Measurements from ENCODE around the gene POU6F2. TPM values are rescaled to one million over a fixed set of nuclear protein-coding genes. Genes with fewer than 3 reads are reported as not detected.

The POU6F2 gene
- total and polyA plus RNA-seq, 2 experiments from 2014 or later = 7.2 to 7.3 TPM

DNA sequence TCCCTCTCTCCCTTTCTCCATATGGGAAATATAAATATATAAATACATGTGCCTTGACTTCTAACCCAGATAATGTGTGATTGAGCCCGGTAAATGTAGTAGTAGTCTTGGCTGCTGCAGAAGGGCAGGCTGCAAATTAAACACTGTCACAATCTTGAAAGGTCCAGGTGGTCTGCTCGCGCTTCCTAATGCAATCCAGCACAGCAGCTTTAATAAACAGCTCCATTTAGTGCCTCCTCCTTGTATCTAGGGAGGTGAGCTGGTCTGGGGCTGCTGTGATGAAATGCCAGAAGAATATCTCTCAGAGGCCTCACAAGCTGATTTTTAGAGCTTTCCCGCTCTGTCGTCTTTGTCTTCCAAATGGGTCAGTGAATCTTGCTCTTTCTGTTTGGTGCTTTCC lies 782 bp downstream of the POU6F2 start:
- Histone ChIP-seq H3K79me2 (replicated peaks; ENCODE audit: insufficient read depth) (no peaks in the 10 kb centered on the region), H3K27ac (ENCODE audit: low read depth) (no peak overlapping the region), H3K27me3 (ENCODE audit: insufficient read depth) (peaks cover 12% of the 10 kb centered on the region; the same call in 1 of the 2 replicates), H4K20me1 (replicated peaks; ENCODE audit: insufficient read depth) (no peaks in the 10 kb centered on the region), H2AFZ (peak overlapping the region; percentile 40; the same call in 1 of the 2 replicates), H3K4me1 (ENCODE audit: insufficient read depth) (peaks cover 11% of the 10 kb centered on the region), H3F3A (replicated peaks; ENCODE audit: low read depth) (no peaks in the 10 kb centered on the region), H3K4me2 (peak overlapping the region; percentile 35), H3K36me3 (ENCODE audit: insufficient read depth) (no peaks in the 10 kb centered on the region), H3K4me3 (0 out of 2 replicates have a peak overlapping the region, but pooled peaks have one; percentile 5), H3K9me2 (ENCODE audit: insufficient read depth) (no peaks in the 10 kb centered on the region)
- Mint-ChIP-seq H3K36me3 (ENCODE audit: low read depth) (no peaks in the 10 kb centered on the region), H3K27ac (peak overlapping the region; percentile 86), H3K4me3 (peak overlapping the region; percentile 55), H3K27me3 (ENCODE audit: insufficient read depth, low read depth, poor library complexity) (peaks cover 9% of the 10 kb centered on the region), H3K4me1 (peaks cover 15% of the 10 kb centered on the region), H3K9me3 (no peaks in the 10 kb centered on the region)
- peak; percentile 45 for DNase-seq (ENCODE audit: low spot score)
- TF ChIP-seq ZNF331 (CRISPR knock-in tag; IDR thresholded peaks at IDR 0.05; ENCODE audit: low read depth) = no peak
- TF ChIP-seq JUNB (IDR thresholded peaks at IDR 0.05; ENCODE audit: unreplicated experiment) = no peak
- TF ChIP-seq, protein P1, sequence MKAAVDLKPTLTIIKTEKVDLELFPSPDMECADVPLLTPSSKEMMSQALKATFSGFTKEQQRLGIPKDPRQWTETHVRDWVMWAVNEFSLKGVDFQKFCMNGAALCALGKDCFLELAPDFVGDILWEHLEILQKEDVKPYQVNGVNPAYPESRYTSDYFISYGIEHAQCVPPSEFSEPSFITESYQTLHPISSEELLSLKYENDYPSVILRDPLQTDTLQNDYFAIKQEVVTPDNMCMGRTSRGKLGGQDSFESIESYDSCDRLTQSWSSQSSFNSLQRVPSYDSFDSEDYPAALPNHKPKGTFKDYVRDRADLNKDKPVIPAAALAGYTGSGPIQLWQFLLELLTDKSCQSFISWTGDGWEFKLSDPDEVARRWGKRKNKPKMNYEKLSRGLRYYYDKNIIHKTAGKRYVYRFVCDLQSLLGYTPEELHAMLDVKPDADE (IDR thresholded peaks at IDR 0.05) = no peak
- TF ChIP-seq, protein P2, sequence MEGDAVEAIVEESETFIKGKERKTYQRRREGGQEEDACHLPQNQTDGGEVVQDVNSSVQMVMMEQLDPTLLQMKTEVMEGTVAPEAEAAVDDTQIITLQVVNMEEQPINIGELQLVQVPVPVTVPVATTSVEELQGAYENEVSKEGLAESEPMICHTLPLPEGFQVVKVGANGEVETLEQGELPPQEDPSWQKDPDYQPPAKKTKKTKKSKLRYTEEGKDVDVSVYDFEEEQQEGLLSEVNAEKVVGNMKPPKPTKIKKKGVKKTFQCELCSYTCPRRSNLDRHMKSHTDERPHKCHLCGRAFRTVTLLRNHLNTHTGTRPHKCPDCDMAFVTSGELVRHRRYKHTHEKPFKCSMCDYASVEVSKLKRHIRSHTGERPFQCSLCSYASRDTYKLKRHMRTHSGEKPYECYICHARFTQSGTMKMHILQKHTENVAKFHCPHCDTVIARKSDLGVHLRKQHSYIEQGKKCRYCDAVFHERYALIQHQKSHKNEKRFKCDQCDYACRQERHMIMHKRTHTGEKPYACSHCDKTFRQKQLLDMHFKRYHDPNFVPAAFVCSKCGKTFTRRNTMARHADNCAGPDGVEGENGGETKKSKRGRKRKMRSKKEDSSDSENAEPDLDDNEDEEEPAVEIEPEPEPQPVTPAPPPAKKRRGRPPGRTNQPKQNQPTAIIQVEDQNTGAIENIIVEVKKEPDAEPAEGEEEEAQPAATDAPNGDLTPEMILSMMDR (conservative IDR thresholded peaks at IDR 0.05; ENCODE audit: low read depth in 2 of 2) = no peak
- no peak for TF ChIP-seq NANOG (IDR thresholded peaks at IDR 0.05; ENCODE audit: borderline replicate concordance)
- TF ChIP-seq EZH2 (IDR thresholded peaks at IDR 0.05; ENCODE audit: low read depth, unreplicated experiment) = no peak
- TF ChIP-seq STAT1 (IDR thresholded peaks at IDR 0.05; ENCODE audit: unreplicated experiment) = no peak
- TF ChIP-seq POLR2AphosphoS5 (IDR thresholded peaks at IDR 0.05; ENCODE audit: low read depth) = no peak
- TF ChIP-seq EZH2phosphoT487 (IDR thresholded peaks at IDR 0.05; ENCODE audit: unreplicated experiment) = no peak
- TF ChIP-seq CREB1 (CRISPR knock-in tag; IDR thresholded peaks at IDR 0.05; ENCODE audit: low read depth) = no peak
- TF ChIP-seq ZNF114 (CRISPR knock-in tag; IDR thresholded peaks at IDR 0.05) = no peak
- TF ChIP-seq, protein P3, sequence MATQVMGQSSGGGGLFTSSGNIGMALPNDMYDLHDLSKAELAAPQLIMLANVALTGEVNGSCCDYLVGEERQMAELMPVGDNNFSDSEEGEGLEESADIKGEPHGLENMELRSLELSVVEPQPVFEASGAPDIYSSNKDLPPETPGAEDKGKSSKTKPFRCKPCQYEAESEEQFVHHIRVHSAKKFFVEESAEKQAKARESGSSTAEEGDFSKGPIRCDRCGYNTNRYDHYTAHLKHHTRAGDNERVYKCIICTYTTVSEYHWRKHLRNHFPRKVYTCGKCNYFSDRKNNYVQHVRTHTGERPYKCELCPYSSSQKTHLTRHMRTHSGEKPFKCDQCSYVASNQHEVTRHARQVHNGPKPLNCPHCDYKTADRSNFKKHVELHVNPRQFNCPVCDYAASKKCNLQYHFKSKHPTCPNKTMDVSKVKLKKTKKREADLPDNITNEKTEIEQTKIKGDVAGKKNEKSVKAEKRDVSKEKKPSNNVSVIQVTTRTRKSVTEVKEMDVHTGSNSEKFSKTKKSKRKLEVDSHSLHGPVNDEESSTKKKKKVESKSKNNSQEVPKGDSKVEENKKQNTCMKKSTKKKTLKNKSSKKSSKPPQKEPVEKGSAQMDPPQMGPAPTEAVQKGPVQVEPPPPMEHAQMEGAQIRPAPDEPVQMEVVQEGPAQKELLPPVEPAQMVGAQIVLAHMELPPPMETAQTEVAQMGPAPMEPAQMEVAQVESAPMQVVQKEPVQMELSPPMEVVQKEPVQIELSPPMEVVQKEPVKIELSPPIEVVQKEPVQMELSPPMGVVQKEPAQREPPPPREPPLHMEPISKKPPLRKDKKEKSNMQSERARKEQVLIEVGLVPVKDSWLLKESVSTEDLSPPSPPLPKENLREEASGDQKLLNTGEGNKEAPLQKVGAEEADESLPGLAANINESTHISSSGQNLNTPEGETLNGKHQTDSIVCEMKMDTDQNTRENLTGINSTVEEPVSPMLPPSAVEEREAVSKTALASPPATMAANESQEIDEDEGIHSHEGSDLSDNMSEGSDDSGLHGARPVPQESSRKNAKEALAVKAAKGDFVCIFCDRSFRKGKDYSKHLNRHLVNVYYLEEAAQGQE (IDR thresholded peaks at IDR 0.05; ENCODE audit: unreplicated experiment) = no peak
- TF ChIP-seq, protein P4, sequence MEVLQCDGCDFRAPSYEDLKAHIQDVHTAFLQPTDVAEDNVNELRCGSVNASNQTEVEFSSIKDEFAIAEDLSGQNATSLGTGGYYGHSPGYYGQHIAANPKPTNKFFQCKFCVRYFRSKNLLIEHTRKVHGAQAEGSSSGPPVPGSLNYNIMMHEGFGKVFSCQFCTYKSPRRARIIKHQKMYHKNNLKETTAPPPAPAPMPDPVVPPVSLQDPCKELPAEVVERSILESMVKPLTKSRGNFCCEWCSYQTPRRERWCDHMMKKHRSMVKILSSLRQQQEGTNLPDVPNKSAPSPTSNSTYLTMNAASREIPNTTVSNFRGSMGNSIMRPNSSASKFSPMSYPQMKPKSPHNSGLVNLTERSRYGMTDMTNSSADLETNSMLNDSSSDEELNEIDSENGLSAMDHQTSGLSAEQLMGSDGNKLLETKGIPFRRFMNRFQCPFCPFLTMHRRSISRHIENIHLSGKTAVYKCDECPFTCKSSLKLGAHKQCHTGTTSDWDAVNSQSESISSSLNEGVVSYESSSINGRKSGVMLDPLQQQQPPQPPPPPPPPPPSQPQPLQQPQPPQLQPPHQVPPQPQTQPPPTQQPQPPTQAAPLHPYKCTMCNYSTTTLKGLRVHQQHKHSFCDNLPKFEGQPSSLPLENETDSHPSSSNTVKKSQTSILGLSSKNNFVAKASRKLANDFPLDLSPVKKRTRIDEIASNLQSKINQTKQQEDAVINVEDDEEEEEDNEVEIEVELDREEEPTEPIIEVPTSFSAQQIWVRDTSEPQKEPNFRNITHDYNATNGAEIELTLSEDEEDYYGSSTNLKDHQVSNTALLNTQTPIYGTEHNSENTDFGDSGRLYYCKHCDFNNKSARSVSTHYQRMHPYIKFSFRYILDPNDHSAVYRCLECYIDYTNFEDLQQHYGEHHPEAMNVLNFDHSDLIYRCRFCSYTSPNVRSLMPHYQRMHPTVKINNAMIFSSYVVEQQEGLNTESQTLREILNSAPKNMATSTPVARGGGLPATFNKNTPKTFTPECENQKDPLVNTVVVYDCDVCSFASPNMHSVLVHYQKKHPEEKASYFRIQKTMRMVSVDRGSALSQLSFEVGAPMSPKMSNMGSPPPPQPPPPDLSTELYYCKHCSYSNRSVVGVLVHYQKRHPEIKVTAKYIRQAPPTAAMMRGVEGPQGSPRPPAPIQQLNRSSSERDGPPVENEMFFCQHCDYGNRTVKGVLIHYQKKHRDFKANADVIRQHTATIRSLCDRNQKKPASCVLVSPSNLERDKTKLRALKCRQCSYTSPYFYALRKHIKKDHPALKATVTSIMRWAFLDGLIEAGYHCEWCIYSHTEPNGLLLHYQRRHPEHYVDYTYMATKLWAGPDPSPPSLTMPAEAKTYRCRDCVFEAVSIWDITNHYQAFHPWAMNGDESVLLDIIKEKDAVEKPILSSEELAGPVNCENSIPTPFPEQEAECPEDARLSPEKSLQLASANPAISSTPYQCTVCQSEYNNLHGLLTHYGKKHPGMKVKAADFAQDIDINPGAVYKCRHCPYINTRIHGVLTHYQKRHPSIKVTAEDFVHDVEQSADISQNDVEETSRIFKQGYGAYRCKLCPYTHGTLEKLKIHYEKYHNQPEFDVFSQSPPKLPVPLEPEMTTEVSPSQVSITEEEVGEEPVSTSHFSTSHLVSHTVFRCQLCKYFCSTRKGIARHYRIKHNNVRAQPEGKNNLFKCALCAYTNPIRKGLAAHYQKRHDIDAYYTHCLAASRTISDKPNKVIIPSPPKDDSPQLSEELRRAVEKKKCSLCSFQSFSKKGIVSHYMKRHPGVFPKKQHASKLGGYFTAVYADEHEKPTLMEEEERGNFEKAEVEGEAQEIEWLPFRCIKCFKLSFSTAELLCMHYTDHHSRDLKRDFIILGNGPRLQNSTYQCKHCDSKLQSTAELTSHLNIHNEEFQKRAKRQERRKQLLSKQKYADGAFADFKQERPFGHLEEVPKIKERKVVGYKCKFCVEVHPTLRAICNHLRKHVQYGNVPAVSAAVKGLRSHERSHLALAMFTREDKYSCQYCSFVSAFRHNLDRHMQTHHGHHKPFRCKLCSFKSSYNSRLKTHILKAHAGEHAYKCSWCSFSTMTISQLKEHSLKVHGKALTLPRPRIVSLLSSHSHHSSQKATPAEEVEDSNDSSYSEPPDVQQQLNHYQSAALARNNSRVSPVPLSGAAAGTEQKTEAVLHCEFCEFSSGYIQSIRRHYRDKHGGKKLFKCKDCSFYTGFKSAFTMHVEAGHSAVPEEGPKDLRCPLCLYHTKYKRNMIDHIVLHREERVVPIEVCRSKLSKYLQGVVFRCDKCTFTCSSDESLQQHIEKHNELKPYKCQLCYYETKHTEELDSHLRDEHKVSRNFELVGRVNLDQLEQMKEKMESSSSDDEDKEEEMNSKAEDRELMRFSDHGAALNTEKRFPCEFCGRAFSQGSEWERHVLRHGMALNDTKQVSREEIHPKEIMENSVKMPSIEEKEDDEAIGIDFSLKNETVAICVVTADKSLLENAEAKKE (CRISPR knock-in tag; IDR thresholded peaks at IDR 0.05) = no peak
- ATAC-seq = peak; percentile 17

Measured in GM23338 (cell line).